ENCODE measurements around the gene OPHN1. TPM values are rescaled to one million over a fixed set of nuclear protein-coding genes. Genes with fewer than 3 reads are reported as not detected.

The OPHN1 gene
- total and polyA plus RNA-seq, 2 donors (not counting 1 experiment from before 2014, with no cell fraction given), result 2.9 to 8.3 TPM

- H3K4me2 ChIP-seq (ENCODE audit: extremely low read depth, insufficient read depth, low read length), result no peak overlapping the region
- TF ChIP-seq CTCF (conservative IDR thresholded peaks at IDR 0.05 in 1 of 2, IDR thresholded peaks at IDR 0.05 in 1 of 2; ENCODE audit: low read depth in 1 of 2, low read length in 2 of 2), result no peak
- TF ChIP-seq EZH2 (IDR thresholded peaks at IDR 0.05; ENCODE audit: low read length, missing control alignments), result no peak
- no peaks in the 10 kb centered on the region for H3K9me3 ChIP-seq (ENCODE audit: control insufficient read depth, insufficient read depth, low read depth, low read length)
- no peak overlapping the region for H3K27ac ChIP-seq (ENCODE audit: insufficient read depth, low read length)
- no peak overlapping the region for H3K9ac ChIP-seq (ENCODE audit: insufficient read depth, low read length)
- H3K4me3 ChIP-seq (replicated peaks in 1 of 4; ENCODE audit: control extremely low read depth in 1 of 4, insufficient read depth in 1 of 4, low read depth in 3 of 4, low read length in 4 of 4), result no peak overlapping the region
- H4K20me1 ChIP-seq (ENCODE audit: control insufficient read depth, extremely low read depth, insufficient read depth, low read length), result no peaks in the 10 kb centered on the region
- H2AFZ ChIP-seq (ENCODE audit: low read length), result no peak overlapping the region
- no peaks in the 10 kb centered on the region for H3K4me1 ChIP-seq (ENCODE audit: control insufficient read depth, extremely low read depth, insufficient read depth, low read length)
- no peak for DNase-seq (ENCODE audit: low read depth in 2 of 2)
- no peaks in the 10 kb centered on the region for H3K36me3 ChIP-seq (ENCODE audit: control insufficient read depth, insufficient read depth, low read length)
- no peaks in the 10 kb centered on the region for H3K27me3 ChIP-seq (ENCODE audit: control insufficient read depth, insufficient read depth, low read length)
- no peaks in the 10 kb centered on the region for H3K79me2 ChIP-seq (ENCODE audit: control insufficient read depth, insufficient read depth, low read length)
These were observed 20.0 kb downstream of the OPHN1 start for GRCh38 chrX:68413254-68413653.

- Histone ChIP-seq H3K4me3 (replicated peaks in 1 of 4; ENCODE audit: control extremely low read depth in 1 of 4, insufficient read depth in 1 of 4, low read depth in 3 of 4, low read length in 4 of 4) (no peak overlapping the region), H3K79me2 (ENCODE audit: control insufficient read depth, insufficient read depth, low read length) (no peaks in the 10 kb centered on the region), H3K9me3 (ENCODE audit: control insufficient read depth, insufficient read depth, low read depth, low read length) (no peaks in the 10 kb centered on the region), H3K4me2 (ENCODE audit: extremely low read depth, insufficient read depth, low read length) (no peak overlapping the region), H3K36me3 (ENCODE audit: control insufficient read depth, insufficient read depth, low read length) (no peaks in the 10 kb centered on the region), H2AFZ (ENCODE audit: low read length) (no peak overlapping the region), H3K4me1 (ENCODE audit: control insufficient read depth, extremely low read depth, insufficient read depth, low read length) (no peaks in the 10 kb centered on the region), H4K20me1 (ENCODE audit: control insufficient read depth, extremely low read depth, insufficient read depth, low read length) (no peaks in the 10 kb centered on the region), H3K9ac (ENCODE audit: insufficient read depth, low read length) (no peak overlapping the region), H3K27ac (ENCODE audit: insufficient read depth, low read length) (no peak overlapping the region), H3K27me3 (ENCODE audit: control insufficient read depth, insufficient read depth, low read length) (no peaks in the 10 kb centered on the region)
- TF ChIP-seq EZH2 (IDR thresholded peaks at IDR 0.05; ENCODE audit: low read length, missing control alignments), result no peak
- no peak for TF ChIP-seq CTCF (conservative IDR thresholded peaks at IDR 0.05 in 1 of 2, IDR thresholded peaks at IDR 0.05 in 1 of 2; ENCODE audit: low read depth in 1 of 2, low read length in 2 of 2)
- DNase-seq (ENCODE audit: low read depth in 2 of 2), result no peak
These were observed 21.6 kb downstream of the OPHN1 start for GRCh38 chrX:68411729-68412128.

GRCh38 chrX:68409194-68409593 is 24.1 kb downstream of the OPHN1 start:
- H3K36me3 ChIP-seq (ENCODE audit: control insufficient read depth, insufficient read depth, low read length), result no peaks in the 10 kb centered on the region
- TF ChIP-seq EZH2 (IDR thresholded peaks at IDR 0.05; ENCODE audit: low read length, missing control alignments) (no peak), CTCF (conservative IDR thresholded peaks at IDR 0.05 in 1 of 2, IDR thresholded peaks at IDR 0.05 in 1 of 2; ENCODE audit: low read depth in 1 of 2, low read length in 2 of 2) (no peak)
- no peak overlapping the region for H3K4me3 ChIP-seq (replicated peaks in 1 of 4; ENCODE audit: control extremely low read depth in 1 of 4, insufficient read depth in 1 of 4, low read depth in 3 of 4, low read length in 4 of 4)
- H3K27me3 ChIP-seq (ENCODE audit: control insufficient read depth, insufficient read depth, low read length), result no peaks in the 10 kb centered on the region
- H3K4me1 ChIP-seq (ENCODE audit: control insufficient read depth, extremely low read depth, insufficient read depth, low read length), result no peaks in the 10 kb centered on the region
- no peaks in the 10 kb centered on the region for H3K79me2 ChIP-seq (ENCODE audit: control insufficient read depth, insufficient read depth, low read length)
- H3K9ac ChIP-seq (ENCODE audit: insufficient read depth, low read length), result no peak overlapping the region
- DNase-seq (ENCODE audit: low read depth in 2 of 2), result no peak
- H4K20me1 ChIP-seq (ENCODE audit: control insufficient read depth, extremely low read depth, insufficient read depth, low read length), result no peaks in the 10 kb centered on the region
- H3K27ac ChIP-seq (ENCODE audit: insufficient read depth, low read length), result no peak overlapping the region
- H3K4me2 ChIP-seq (ENCODE audit: extremely low read depth, insufficient read depth, low read length), result no peak overlapping the region
- H3K9me3 ChIP-seq (ENCODE audit: control insufficient read depth, insufficient read depth, low read depth, low read length), result no peaks in the 10 kb centered on the region
- H2AFZ ChIP-seq (ENCODE audit: low read length), result no peak overlapping the region

Measured in fibroblast of lung (primary cell).